PC-3 (cell line): ENCODE measurements around the gene DLG2. TPM values are rescaled to one million over a fixed set of nuclear protein-coding genes. Genes with fewer than 3 reads are reported as not detected.
A peak's percentile ranks its signal among the peaks of the same experiment; 100 is the strongest.

Source experiments
- ATAC-seq: fragments of 200-7000 bp; cut with Tn5 transposase; 2 replicates; pipeline ENCODE4 v1.9.1; 2020; ENCODE audit warnings: mild to moderate bottlenecking, moderate library complexity
- BruUV-seq: library from RNA; stranded (reverse); fragments of 400-500 nt; replicated peaks from 2 replicates; lab custom pipeline; 2021; lab: Mats Ljungman, UMichigan
- CTCF ChIA-PET: fragments of 300-600 bp; sonication (Branson Sonifier 250); formaldehyde crosslinking; loops from one replicate; lab custom pipeline; 2022; ENCODE audit warnings: antibody characterized with exemption; lab: Charles Lee
- POLR2A ChIA-PET: fragments of 300-600 bp; sonication (Branson Sonifier 250); formaldehyde crosslinking; loops from one replicate; lab custom pipeline; 2022; ENCODE audit warnings: antibody characterized with exemption; ENCODE audit not compliant: unreplicated experiment; lab: Charles Lee
- DNase-seq: peaks from one replicate; pipeline ENCODE4 v3.0.0-alpha.2; 2015
- H2AFZ ChIP-seq: fragments of 300-600 bp; sonication (generic); 2 replicates; pipeline ENCODE4 v1.6.0; 2016; ENCODE audit warnings: antibody characterized with exemption, low read length
- H3F3A ChIP-seq: fragments of 300-600 bp; sonication (generic); one replicate; pipeline ENCODE4 v1.6.0; 2017; ENCODE audit warnings: antibody characterized with exemption, low read length, control low read depth, mild to moderate bottlenecking; ENCODE audit not compliant: unreplicated experiment
- H3K27ac ChIP-seq: fragments of 300-600 bp; sonication (generic); 2 replicates; pipeline ENCODE4 v1.5.1; 2016; ENCODE audit warnings: mild to moderate bottlenecking, low read length
- H3K27me3 ChIP-seq: fragments of 300-600 bp; sonication (generic); 2 replicates; pipeline ENCODE4 v1.6.1; 2016; ENCODE audit warnings: low read length, mixed read lengths
- H3K36me3 ChIP-seq: fragments of 300-600 bp; sonication (generic); 2 replicates; pipeline ENCODE4 v1.6.1; 2016; ENCODE audit warnings: low read depth, mixed run types, low read length, mixed read lengths
- H3K4me1 ChIP-seq: fragments of 300-600 bp; sonication (generic); 2 replicates; pipeline ENCODE4 v1.5.1; 2016; ENCODE audit warnings: low read length; ENCODE audit not compliant: insufficient read depth
- H3K4me2 ChIP-seq: fragments of 300-600 bp; sonication (generic); 2 replicates; pipeline ENCODE4 v1.6.0; 2016; ENCODE audit warnings: low read length
- H3K4me3 ChIP-seq: fragments of 300-600 bp; sonication (generic); 2 replicates; pipeline ENCODE4 v1.5.1; 2016; ENCODE audit warnings: mild to moderate bottlenecking, low read length, mixed read lengths
- H3K79me2 ChIP-seq: fragments of 300-600 bp; sonication (generic); 2 replicates; pipeline ENCODE4 v1.6.1; 2017; ENCODE audit warnings: low read length, mixed read lengths
- H3K9ac ChIP-seq: fragments of 300-600 bp; sonication (generic); 2 replicates; pipeline ENCODE4 v1.6.0; 2016; ENCODE audit warnings: mild to moderate bottlenecking, low read length
- H3K9me2 ChIP-seq: fragments of 300-600 bp; sonication (generic); replicated peaks from 2 replicates; pipeline ENCODE4 v1.6.1; 2016; ENCODE audit warnings: mixed run types, low read length, mixed read lengths
- H3K9me3 ChIP-seq: fragments of 300-600 bp; sonication (generic); 2 replicates; pipeline ENCODE4 v1.6.1; 2016; ENCODE audit warnings: low read length, mixed read lengths
- H4K20me1 ChIP-seq: fragments of 300-600 bp; sonication (generic); 2 replicates; pipeline ENCODE4 v1.6.1; 2016; ENCODE audit warnings: low read length, mixed read lengths
- CTCF ChIP-seq: fragments of 300-600 bp; sonication (generic); conservative IDR thresholded peaks from 2 replicates; pipeline ENCODE4 v1.5.1; 2017; ENCODE audit warnings: antibody characterized with exemption, low read depth, mild to moderate bottlenecking, low read length
- EZH2 ChIP-seq: fragments of 300-600 bp; sonication (generic); IDR thresholded peaks from one replicate; pipeline ENCODE4 v1.6.1; 2017; ENCODE audit warnings: antibody characterized with exemption, mild to moderate bottlenecking, low read length; ENCODE audit not compliant: unreplicated experiment
- EZH2phosphoT487 ChIP-seq: fragments of 300-600 bp; sonication (generic); IDR thresholded peaks from 2 replicates; pipeline ENCODE4 v1.6.1; 2018; ENCODE audit warnings: mild to moderate bottlenecking, antibody characterized with exemption, low read length, borderline replicate concordance
- intact Hi-C: fragments of 100-400 bp; cut with micrococcal nuclease; formaldehyde crosslinking; loops from 2 replicates; pipeline ENCODE4 v1.9.0; 2023
- total RNA-seq: library from RNA; depleted of rRNA; stranded (reverse); fragments of >200 nt; gene quantifications from 2 replicates; pipeline ENCODE4 v1.2.3, GENCODE V29; 2014

DLG2 gene
- total RNA-seq, 1 experiment from 2014 or later: 0.58 TPM

DNA sequence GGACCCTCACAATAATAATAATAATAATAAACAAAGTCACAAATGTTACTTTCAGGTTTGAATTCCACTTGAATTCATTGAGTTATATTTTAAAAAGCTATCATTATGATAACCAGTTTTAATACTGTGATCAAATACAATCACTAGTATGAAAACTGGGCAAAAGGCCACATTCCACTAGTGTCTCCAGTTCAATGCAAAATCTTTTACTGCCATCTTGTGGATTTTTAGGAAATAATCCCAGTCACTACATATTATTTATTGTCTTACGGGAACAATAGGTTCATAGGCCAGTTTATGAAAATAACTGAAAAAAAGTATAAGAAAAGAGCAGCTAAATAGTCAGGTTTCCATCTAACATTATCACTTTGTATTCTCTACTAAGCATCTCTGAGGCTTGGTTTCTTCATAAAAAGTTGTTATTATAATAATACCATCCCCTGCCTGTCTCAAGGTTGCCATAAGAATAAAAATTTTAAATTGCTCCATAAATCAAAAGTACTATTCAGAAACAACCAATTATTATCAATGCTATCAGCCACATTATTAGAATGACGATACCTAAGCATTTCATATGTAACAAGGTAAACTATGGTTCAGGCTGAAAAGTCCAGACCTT is 1807.1 kb downstream of the DLG2 start:
- no TSS peak for BruUV-seq
- no peak overlapping the region for H3K4me3 ChIP-seq
- H3K27ac ChIP-seq: no peak overlapping the region
- H4K20me1 ChIP-seq: no peaks in the 10 kb centered on the region
- no peak overlapping the region for H2AFZ ChIP-seq
- no peaks in the 10 kb centered on the region for H3K9me3 ChIP-seq
- H3K4me1 ChIP-seq: peaks cover 5% of the 10 kb centered on the region; the same call in 1 of the 2 replicates
- intact Hi-C loops: loop anchor here (1.0 to 10.0 kb wide), 6 partner anchors 527 to 1138 kb away; no protein-coding TSS in a partner anchor
- ATAC-seq (peak; percentile 74; the same call in 1 of the 2 replicates), DNase-seq (peak; percentile 80)
- no peak overlapping the region for H3K4me2 ChIP-seq
- no peaks in the 10 kb centered on the region for H3K79me2 ChIP-seq
- no peaks in the 10 kb centered on the region for H3K9me2 ChIP-seq
- ChIA-PET CTCF (interaction anchor here (1.0 kb wide), 1 partner anchor 527 kb away, joined by 4 read pairs; no protein-coding TSS in a partner anchor), POLR2A (no interaction called here)
- no peaks in the 10 kb centered on the region for H3K36me3 ChIP-seq
- TF ChIP-seq CTCF: peak; percentile 88
- no peak for TF ChIP-seq EZH2
- peaks cover 14% of the 10 kb centered on the region for H3K27me3 ChIP-seq
- H3K9ac ChIP-seq: no peak overlapping the region
- H3F3A ChIP-seq: no peaks in the 10 kb centered on the region

- BruUV-seq: no TSS peak
- Histone ChIP-seq H3K27me3 (peaks cover 28% of the 10 kb centered on the region), H3K4me2 (no peak overlapping the region), H3K27ac (no peak overlapping the region), H3K36me3 (no peaks in the 10 kb centered on the region), H3K9me2 (no peaks in the 10 kb centered on the region), H2AFZ (no peak overlapping the region), H3K4me1 (peaks cover 5% of the 10 kb centered on the region; the same call in 1 of the 2 replicates), H3K79me2 (no peaks in the 10 kb centered on the region), H3K4me3 (no peak overlapping the region), H3K9me3 (no peaks in the 10 kb centered on the region), H3K9ac (no peak overlapping the region), H3F3A (no peaks in the 10 kb centered on the region), H4K20me1 (no peaks in the 10 kb centered on the region)
- ChIA-PET CTCF (no interaction called here), POLR2A (interaction anchor here (0.6 kb wide), 1 partner anchor 243 kb away, joined by 5 read pairs; no protein-coding TSS in a partner anchor)
- ATAC-seq (peak; percentile 62), DNase-seq (peak; percentile 75)
- intact Hi-C loops: loop anchor here (5.0 to 10.0 kb wide), 2 partner anchors 846 to 1104 kb away; no protein-coding TSS in a partner anchor
- TF ChIP-seq EZH2: no peak
- TF ChIP-seq CTCF: no peak
- no peak for TF ChIP-seq EZH2phosphoT487
These were observed 1808.8 kb downstream of the DLG2 start for GRCh38 chr11:83818349-83818748.
